GM13977 (cell line): ENCODE measurements around the gene RIPK4.
A peak's percentile ranks its signal among the peaks of the same experiment; 100 is the strongest.

ENCODE experiments used
- DNase-seq: peaks from one replicate; pipeline ENCODE4 v3.0.0; 2012; ENCODE audit warnings: low spot score
- in situ Hi-C: fragments of 300-500 bp; cut with MboI; formaldehyde crosslinking; loops from one replicate; pipeline ENCODE4 v1.12.0; 2022; ENCODE audit warnings: low sequenced_read_pairs, low pct_unique_long_range_greater_than_20kb, mixed read lengths, inconsistent platforms; ENCODE audit not compliant: unreplicated experiment
- TF ChIP-seq, protein P1 (sequence below): IDR thresholded peaks from 2 replicates; pipeline ENCODE4 v1.5.1; 2012; ENCODE audit warnings: mild to moderate bottlenecking, control low read depth; ENCODE audit not compliant: insufficient read depth; ENCODE audit errors: extremely low read depth, missing control alignments

Gene RIPK4

DNA sequence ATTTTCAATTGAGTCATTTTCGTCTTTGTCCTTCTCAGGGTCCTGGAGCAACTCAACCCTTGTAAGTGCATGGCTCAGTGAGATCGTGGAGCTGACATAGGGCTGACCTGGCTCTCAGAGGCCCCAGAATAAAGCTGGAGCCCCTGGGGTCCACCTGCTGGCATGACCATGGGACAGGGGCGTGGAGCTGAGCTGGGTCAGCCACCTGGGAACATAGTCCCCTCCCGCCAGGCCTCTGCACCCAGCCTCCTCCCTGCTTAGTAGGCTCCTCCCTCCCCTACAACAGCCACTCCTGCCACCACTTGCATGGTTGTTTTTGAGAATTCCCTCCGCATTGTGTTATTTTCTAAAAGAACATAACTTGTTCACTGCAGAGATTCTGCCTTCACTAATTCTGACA, 3.1 kb upstream of the RIPK4 start:
- in situ Hi-C loops, result no loop called here
- no peak for DNase-seq
- TF ChIP-seq, protein P1, sequence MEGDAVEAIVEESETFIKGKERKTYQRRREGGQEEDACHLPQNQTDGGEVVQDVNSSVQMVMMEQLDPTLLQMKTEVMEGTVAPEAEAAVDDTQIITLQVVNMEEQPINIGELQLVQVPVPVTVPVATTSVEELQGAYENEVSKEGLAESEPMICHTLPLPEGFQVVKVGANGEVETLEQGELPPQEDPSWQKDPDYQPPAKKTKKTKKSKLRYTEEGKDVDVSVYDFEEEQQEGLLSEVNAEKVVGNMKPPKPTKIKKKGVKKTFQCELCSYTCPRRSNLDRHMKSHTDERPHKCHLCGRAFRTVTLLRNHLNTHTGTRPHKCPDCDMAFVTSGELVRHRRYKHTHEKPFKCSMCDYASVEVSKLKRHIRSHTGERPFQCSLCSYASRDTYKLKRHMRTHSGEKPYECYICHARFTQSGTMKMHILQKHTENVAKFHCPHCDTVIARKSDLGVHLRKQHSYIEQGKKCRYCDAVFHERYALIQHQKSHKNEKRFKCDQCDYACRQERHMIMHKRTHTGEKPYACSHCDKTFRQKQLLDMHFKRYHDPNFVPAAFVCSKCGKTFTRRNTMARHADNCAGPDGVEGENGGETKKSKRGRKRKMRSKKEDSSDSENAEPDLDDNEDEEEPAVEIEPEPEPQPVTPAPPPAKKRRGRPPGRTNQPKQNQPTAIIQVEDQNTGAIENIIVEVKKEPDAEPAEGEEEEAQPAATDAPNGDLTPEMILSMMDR, result no peak

- in situ Hi-C loops, result no loop called here
- DNase-seq, result peak; percentile 4
- TF ChIP-seq, protein P1, result no peak
Measured at GRCh38 chr21:41769521-41769920, 2.7 kb upstream of the RIPK4 start.

- in situ Hi-C loops, result no loop called here
- DNase-seq, result peak; percentile 12
- TF ChIP-seq, protein P1, result no peak
Measured at GRCh38 chr21:41769111-41769510, 2.3 kb upstream of the RIPK4 start.

DNA sequence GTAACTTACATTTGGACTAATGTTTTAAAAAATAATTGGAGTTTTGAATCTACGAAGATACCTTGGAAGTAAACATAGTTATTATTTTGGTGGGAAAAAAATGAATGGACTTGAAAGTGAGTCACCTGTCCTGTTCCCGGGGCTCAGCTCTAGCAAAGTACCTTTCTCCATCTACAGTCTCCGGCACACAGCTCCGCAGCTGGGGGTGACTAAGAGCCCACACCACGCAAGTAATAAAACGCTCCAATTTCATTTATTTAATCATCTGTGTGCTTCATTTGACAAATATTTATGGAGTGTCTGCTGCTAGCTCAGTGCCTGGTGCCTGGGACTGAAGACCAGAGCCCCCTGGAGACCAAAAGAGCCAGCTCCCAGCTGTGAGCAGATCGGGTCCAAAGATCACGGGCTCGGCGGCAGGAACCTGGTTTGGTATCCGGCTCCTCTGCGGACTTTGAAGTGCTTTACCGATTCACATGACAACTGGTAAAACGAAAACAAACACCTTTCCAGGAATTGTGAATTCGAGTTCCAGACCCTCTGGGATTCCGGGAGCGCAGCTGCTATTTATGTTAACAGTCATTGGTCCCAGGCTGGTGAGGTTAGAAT, 1.7 kb upstream of the RIPK4 start:
- in situ Hi-C loops, result no loop called here
- DNase-seq, result peak; percentile 46
- TF ChIP-seq, protein P1, result no peak

DNA sequence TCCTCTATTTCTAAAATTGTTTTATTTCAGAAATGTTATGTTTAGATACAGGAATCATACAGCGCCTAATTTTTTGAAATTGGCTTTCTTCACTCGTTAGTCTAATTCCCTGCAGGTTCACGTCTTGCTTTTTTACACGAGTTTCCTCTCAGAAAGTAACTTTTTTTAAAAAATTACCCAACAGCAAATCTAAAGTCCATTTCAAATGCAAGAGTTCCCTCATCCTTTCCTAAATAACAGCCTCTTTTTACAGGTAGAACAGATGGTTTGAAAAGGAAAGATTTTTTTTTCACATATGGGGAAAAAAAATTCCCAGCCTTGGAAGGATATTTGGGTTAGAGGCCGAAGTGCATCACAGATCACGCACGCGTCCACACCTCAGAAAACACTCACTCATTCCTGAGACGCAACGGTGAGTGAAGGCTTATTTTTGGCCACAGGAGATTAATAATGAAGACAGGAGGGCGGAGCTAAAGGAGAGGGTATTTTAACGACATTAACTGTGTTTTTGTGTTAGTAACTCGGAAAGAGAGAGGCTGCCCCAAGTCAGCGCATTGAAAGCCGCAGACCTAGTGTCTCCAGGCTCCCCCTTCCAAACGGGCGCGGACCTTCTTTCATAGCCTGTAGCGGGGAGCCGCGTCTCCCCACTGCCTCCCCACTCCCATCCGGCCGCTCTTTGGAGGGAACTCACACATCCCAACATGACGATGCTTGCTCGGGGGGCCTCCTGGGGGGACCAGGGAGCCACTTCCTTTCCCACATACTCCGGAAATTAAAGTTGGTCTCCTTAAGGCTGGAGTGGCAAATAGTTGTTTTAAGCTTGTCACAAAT, 969 bp upstream of the RIPK4 start:
- peak; percentile 43 for DNase-seq
- in situ Hi-C loops, result no loop called here
- TF ChIP-seq, protein P1, result no peak

DNA sequence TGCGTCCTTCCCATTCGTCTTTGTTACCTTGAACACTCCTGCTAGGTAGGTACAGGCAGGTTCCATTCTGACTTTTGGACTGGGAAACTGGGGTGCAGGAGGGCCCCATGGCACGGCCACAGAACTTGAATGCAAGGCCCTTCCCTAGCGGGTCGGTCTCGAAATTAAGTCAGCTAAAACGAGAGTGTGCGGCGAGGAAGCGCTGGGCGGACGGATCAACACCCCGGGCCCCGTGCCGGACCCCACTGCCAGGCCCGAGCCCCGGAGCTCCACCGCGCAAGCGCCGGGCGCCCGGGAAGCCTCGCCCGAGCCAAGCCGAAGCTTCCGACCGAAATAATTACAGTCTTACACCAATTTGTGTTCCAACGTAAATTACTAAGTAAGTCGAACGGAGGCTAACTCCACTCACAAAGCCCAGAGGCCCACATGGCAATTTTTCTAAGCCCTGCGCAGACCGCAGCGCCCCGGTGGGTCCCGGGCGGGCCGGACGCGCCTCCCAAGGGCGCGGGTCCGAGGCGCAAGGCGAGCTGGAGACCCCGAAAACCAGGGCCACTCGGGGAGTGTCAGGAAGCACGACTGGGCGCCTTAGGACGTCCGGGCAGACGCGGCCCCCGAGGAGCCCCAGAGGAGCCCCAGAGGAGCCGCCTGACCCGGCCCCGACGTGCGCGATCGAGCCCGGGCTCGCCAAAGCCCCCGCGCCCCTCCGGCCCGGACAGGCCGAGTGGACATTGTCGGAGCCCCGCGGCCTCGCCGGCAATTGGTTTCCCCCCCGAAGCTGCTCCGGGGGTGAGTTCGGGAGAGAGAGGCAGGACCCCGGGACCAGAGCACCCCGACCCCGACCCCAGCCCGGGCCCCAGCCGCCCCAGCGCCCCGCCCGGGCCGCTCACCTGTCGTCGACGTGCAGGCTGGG, 624 bp downstream of the RIPK4 start:
- no peak for DNase-seq
- in situ Hi-C loops, result no loop called here
- TF ChIP-seq, protein P1, result no peak
